Loucy (cell line): ENCODE measurements around the gene TRIO.
A peak's percentile ranks its signal among the peaks of the same experiment; 100 is the strongest.

ENCODE experiments used
- H2AFZ ChIP-seq: fragments of 200-600 bp; sonication (generic); 2 replicates; pipeline ENCODE4 v1.6.0; 2016; ENCODE audit warnings: antibody characterized with exemption, mild to moderate bottlenecking, low read length, moderate library complexity
- H3F3A ChIP-seq: fragments of 200-600 bp; 2 replicates; pipeline ENCODE4 v1.6.0; 2016; ENCODE audit warnings: antibody characterized with exemption, low read depth, mild to moderate bottlenecking
- H3K27me3 ChIP-seq: fragments of 200-600 bp; sonication (generic); 2 replicates; pipeline ENCODE4 v1.6.1; 2014; ENCODE audit warnings: low read length, mild to moderate bottlenecking; ENCODE audit not compliant: insufficient read depth, poor library complexity, severe bottlenecking
- H3K36me3 ChIP-seq: fragments of 200-600 bp; sonication (generic); 2 replicates; pipeline ENCODE4 v1.6.1; 2016; ENCODE audit warnings: low read length; ENCODE audit not compliant: insufficient read depth
- H3K4me1 ChIP-seq: fragments of 200-600 bp; sonication (generic); 2 replicates; pipeline ENCODE4 v1.5.1; 2014; ENCODE audit warnings: low read length, mild to moderate bottlenecking; ENCODE audit not compliant: insufficient read depth, poor library complexity, severe bottlenecking
- H3K4me2 ChIP-seq: fragments of 200-600 bp; sonication (generic); 2 replicates; pipeline ENCODE4 v1.6.0; 2014; ENCODE audit warnings: antibody characterized with exemption, low read length, low read depth, mild to moderate bottlenecking; ENCODE audit not compliant: poor library complexity, severe bottlenecking
- H3K4me3 ChIP-seq: fragments of 200-600 bp; sonication (generic); 2 replicates; pipeline ENCODE4 v1.5.1; 2014; ENCODE audit warnings: low read length, mild to moderate bottlenecking, mixed read lengths; ENCODE audit not compliant: poor library complexity, severe bottlenecking
- H3K79me2 ChIP-seq: fragments of 200-600 bp; sonication (generic); 2 replicates; pipeline ENCODE4 v1.6.1; 2014; ENCODE audit warnings: low read length; ENCODE audit not compliant: insufficient read depth
- H3K9ac ChIP-seq: fragments of 200-600 bp; sonication (generic); 2 replicates; pipeline ENCODE4 v1.6.0; 2014; ENCODE audit warnings: mild to moderate bottlenecking, low read depth, low read length, moderate library complexity; ENCODE audit not compliant: poor library complexity, severe bottlenecking
- H3K9me2 ChIP-seq: fragments of 200-600 bp; sonication (generic); replicated peaks from 2 replicates; pipeline ENCODE4 v1.6.1; 2016; ENCODE audit warnings: low read depth, low read length, mixed read lengths
- H3K9me3 ChIP-seq: fragments of 200-600 bp; sonication (generic); 2 replicates; pipeline ENCODE4 v1.6.1; 2014; ENCODE audit warnings: mild to moderate bottlenecking, antibody characterized with exemption, low read length, low read depth; ENCODE audit not compliant: insufficient read depth
- H4K20me1 ChIP-seq: fragments of 200-600 bp; sonication (generic); 2 replicates; pipeline ENCODE4 v1.6.0; 2014; ENCODE audit warnings: antibody characterized with exemption, low read length, mild to moderate bottlenecking; ENCODE audit not compliant: insufficient read depth, poor library complexity, severe bottlenecking
- CTCF ChIP-seq: fragments of 200-600 bp; sonication (generic); conservative IDR thresholded peaks from 2 replicates; pipeline ENCODE4 v1.5.1; 2014; ENCODE audit warnings: mild to moderate bottlenecking, antibody characterized with exemption, low read length
- EZH2phosphoT487 ChIP-seq: fragments of 200-600 bp; IDR thresholded peaks from 2 replicates; pipeline ENCODE4 v1.6.1; 2018; ENCODE audit warnings: antibody characterized with exemption, mild to moderate bottlenecking, moderate library complexity, borderline replicate concordance

The TRIO gene

DNA sequence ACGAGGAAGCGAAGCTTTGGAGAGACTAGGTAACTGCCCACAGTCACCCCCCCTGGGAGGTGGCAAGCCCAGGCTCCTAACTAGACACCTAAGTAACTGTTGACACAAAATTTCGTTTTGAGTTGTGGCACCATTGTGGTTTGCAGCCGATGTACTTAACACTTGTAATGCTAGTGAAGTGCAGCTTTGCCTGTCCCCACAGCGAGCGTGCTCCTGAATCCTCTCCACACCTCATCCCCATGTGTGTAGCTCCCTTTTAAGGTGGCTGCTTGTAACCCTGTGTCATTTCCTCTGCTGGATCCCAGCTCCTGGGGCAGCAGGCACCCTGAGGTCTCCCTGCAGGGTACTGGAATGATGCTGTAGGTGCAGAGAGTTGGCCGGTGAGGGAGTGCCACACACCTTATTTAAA lies 114.9 kb downstream of the TRIO start:
- H3K4me1 ChIP-seq: peaks cover 43% of the 10 kb centered on the region
- no peak overlapping the region for H3K9ac ChIP-seq
- TF ChIP-seq EZH2phosphoT487: no peak
- no peak for TF ChIP-seq CTCF
- H3K27me3 ChIP-seq: no peaks in the 10 kb centered on the region
- peaks cover 94% of the 10 kb centered on the region; the same call in 1 of the 2 replicates for H3K79me2 ChIP-seq
- H3K4me2 ChIP-seq: no peak overlapping the region
- H3F3A ChIP-seq: peaks cover 6% of the 10 kb centered on the region; the same call in 1 of the 2 replicates
- no peak overlapping the region for H3K4me3 ChIP-seq
- H3K9me3 ChIP-seq: no peaks in the 10 kb centered on the region
- H3K36me3 ChIP-seq: no peaks in the 10 kb centered on the region; the same call in 1 of the 2 replicates
- H3K9me2 ChIP-seq: no peaks in the 10 kb centered on the region
- H2AFZ ChIP-seq: no peak overlapping the region
- peaks cover 12% of the 10 kb centered on the region for H4K20me1 ChIP-seq

DNA sequence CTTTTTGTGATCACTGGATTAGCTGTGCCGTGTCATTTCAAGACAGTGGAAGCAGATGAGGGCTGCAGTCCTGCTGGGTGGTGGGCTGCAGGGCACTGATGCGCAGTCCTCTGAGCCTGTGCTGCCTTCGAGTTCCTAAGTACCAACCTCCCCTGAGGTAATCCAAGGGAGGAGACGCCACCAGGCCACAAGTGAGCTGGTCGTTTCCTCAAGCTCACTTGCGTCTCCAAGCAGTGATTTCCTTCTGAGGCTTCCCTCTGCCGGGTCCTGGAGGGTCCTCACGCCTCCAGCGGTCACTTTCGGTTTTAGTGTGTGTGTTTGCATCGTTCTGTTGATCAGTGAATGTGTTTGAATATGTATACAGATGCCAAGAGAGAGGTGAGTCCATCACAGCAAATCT lies 115.7 kb downstream of the TRIO start:
- H3K9ac ChIP-seq: no peak overlapping the region
- peaks cover 96% of the 10 kb centered on the region for H3K79me2 ChIP-seq
- no peaks in the 10 kb centered on the region for H3K9me3 ChIP-seq
- no peak overlapping the region for H3K4me2 ChIP-seq
- H3K9me2 ChIP-seq: no peaks in the 10 kb centered on the region
- H3K4me3 ChIP-seq: no peak overlapping the region
- no peak overlapping the region for H2AFZ ChIP-seq
- TF ChIP-seq CTCF (no peak), EZH2phosphoT487 (no peak)
- peaks cover 8% of the 10 kb centered on the region for H4K20me1 ChIP-seq
- H3K36me3 ChIP-seq: no peaks in the 10 kb centered on the region; the same call in 1 of the 2 replicates
- peaks cover 6% of the 10 kb centered on the region; the same call in 1 of the 2 replicates for H3F3A ChIP-seq
- peaks cover 51% of the 10 kb centered on the region for H3K4me1 ChIP-seq
- no peaks in the 10 kb centered on the region for H3K27me3 ChIP-seq

GRCh38 chr5:14260637-14261036 lies 117.5 kb downstream of the TRIO start:
- TF ChIP-seq EZH2phosphoT487 (no peak), CTCF (no peak)
- Histone ChIP-seq H3K36me3 (no peaks in the 10 kb centered on the region), H3K4me3 (no peak overlapping the region), H3K79me2 (peaks cover 91% of the 10 kb centered on the region), H3K9ac (peak overlapping the region; percentile 59), H3F3A (peaks cover 6% of the 10 kb centered on the region; the same call in 1 of the 2 replicates), H3K4me1 (peaks cover 60% of the 10 kb centered on the region), H2AFZ (no peak overlapping the region), H3K9me3 (no peaks in the 10 kb centered on the region), H4K20me1 (peaks cover 6% of the 10 kb centered on the region), H3K9me2 (no peaks in the 10 kb centered on the region), H3K4me2 (peak overlapping the region; percentile 49), H3K27me3 (no peaks in the 10 kb centered on the region)
